Activated CD8-positive, alpha-beta memory T cell treated with anti-CD3 and anti-CD28 coated beads for 36 hours (primary cell): ENCODE measurements around the gene ADGRV1. TPM values are rescaled to one million over a fixed set of nuclear protein-coding genes. Genes with fewer than 3 reads are reported as not detected.
"Not testable (repeated sequence)": the region's sequence is repeated elsewhere in the genome, so short reads cannot be mapped to it uniquely, and the experiment has no call there.

ENCODE experiments used
- CTCF ChIA-PET: fragments of 350-600 bp; sonication (Branson Sonifier 250); formaldehyde crosslinking; loops from one replicate; lab custom pipeline; 2021; ENCODE audit warnings: antibody characterized with exemption; lab: Charles Lee
- POLR2A ChIA-PET: fragments of 350-600 bp; sonication (Branson Sonifier 250); formaldehyde crosslinking; loops from one replicate; lab custom pipeline; 2021; ENCODE audit warnings: antibody characterized with exemption; lab: Charles Lee
- total RNA-seq, 2 experiments: library from RNA; stranded (reverse); gene quantifications; one replicate each; pipeline ENCODE4 v1.2.3, GENCODE V29; 2021

The ADGRV1 gene
- total RNA-seq, 2 experiments from 2014 or later = 0.34 TPM; not detected in 1

- CTCF ChIA-PET = no interaction called here
- POLR2A ChIA-PET = no interaction called here
Measured at GRCh38 chr5:90585337-90585986, 26.9 kb downstream of the ADGRV1 start.

GRCh38 chr5:90586469-90586868 lies 27.9 kb downstream of the ADGRV1 start:
- ChIA-PET POLR2A (no interaction called here), CTCF (no interaction called here)

GRCh38 chr5:90590170-90590569 lies 31.6 kb downstream of the ADGRV1 start:
- POLR2A ChIA-PET = no interaction called here
- CTCF ChIA-PET = no interaction called here

- POLR2A ChIA-PET = not testable (repeated sequence)
Measured at GRCh38 chr5:90593083-90593482, 34.5 kb downstream of the ADGRV1 start.

GRCh38 chr5:90595766-90596165 lies 37.2 kb downstream of the ADGRV1 start:
- CTCF ChIA-PET = not testable (repeated sequence)

More at GRCh38 chr5:90593083-90593482, 34.5 kb downstream of the ADGRV1 start:
- CTCF ChIA-PET = not testable (repeated sequence)

GRCh38 chr5:90598293-90598692 lies 39.7 kb downstream of the ADGRV1 start:
- POLR2A ChIA-PET = no interaction called here
- CTCF ChIA-PET = no interaction called here

More at GRCh38 chr5:90595766-90596165, 37.2 kb downstream of the ADGRV1 start:
- POLR2A ChIA-PET = not testable (repeated sequence)

- CTCF ChIA-PET, POLR2A ChIA-PET: not testable (repeated sequence)
Measured at GRCh38 chr5:90600307-90600706, 41.7 kb downstream of the ADGRV1 start.

- CTCF ChIA-PET = no interaction called here
- POLR2A ChIA-PET = no interaction called here
Measured at GRCh38 chr5:90601468-90601867, 42.9 kb downstream of the ADGRV1 start.

GRCh38 chr5:90602681-90603080 lies 44.1 kb downstream of the ADGRV1 start:
- POLR2A ChIA-PET = no interaction called here

GRCh38 chr5:90606539-90606938 lies 47.9 kb downstream of the ADGRV1 start:
- POLR2A ChIA-PET = no interaction called here
- CTCF ChIA-PET = no interaction called here

More at GRCh38 chr5:90602681-90603080, 44.1 kb downstream of the ADGRV1 start:
- CTCF ChIA-PET = no interaction called here

GRCh38 chr5:90612919-90613318 lies 54.3 kb downstream of the ADGRV1 start:
- ChIA-PET POLR2A (no interaction called here), CTCF (no interaction called here)

GRCh38 chr5:90613459-90613858 lies 54.9 kb downstream of the ADGRV1 start:
- ChIA-PET POLR2A (no interaction called here), CTCF (no interaction called here)

GRCh38 chr5:90613918-90614504 lies 55.4 kb downstream of the ADGRV1 start:
- POLR2A ChIA-PET = no interaction called here
- CTCF ChIA-PET = no interaction called here

- ChIA-PET POLR2A (no interaction called here), CTCF (no interaction called here)
Measured at GRCh38 chr5:90615355-90615754, 56.8 kb downstream of the ADGRV1 start.

- ChIA-PET CTCF (no interaction called here), POLR2A (no interaction called here)
Measured at GRCh38 chr5:90618071-90618470, 59.5 kb downstream of the ADGRV1 start.

- CTCF ChIA-PET, POLR2A ChIA-PET: not testable (repeated sequence)
Measured at GRCh38 chr5:90619762-90620161, 61.2 kb downstream of the ADGRV1 start.

- ChIA-PET CTCF (no interaction called here), POLR2A (no interaction called here)
Measured at GRCh38 chr5:90621848-90622247, 63.3 kb downstream of the ADGRV1 start.

GRCh38 chr5:90626493-90626892 lies 67.9 kb downstream of the ADGRV1 start:
- CTCF ChIA-PET = no interaction called here
- POLR2A ChIA-PET = no interaction called here

- CTCF ChIA-PET = no interaction called here
- POLR2A ChIA-PET = interaction anchor here (0.6 kb wide), 1 partner anchor 342 kb away, joined by 8 read pairs; no protein-coding TSS in a partner anchor
Measured at GRCh38 chr5:90628492-90628891, 69.9 kb downstream of the ADGRV1 start.

GRCh38 chr5:90632791-90633190 lies 74.2 kb downstream of the ADGRV1 start:
- ChIA-PET POLR2A (no interaction called here), CTCF (no interaction called here)

- CTCF ChIA-PET = interaction anchor here (0.6 kb wide), 1 partner anchor 200 kb away, joined by 3 read pairs; no protein-coding TSS in a partner anchor
- POLR2A ChIA-PET = no interaction called here
Measured at GRCh38 chr5:90636948-90637347, 78.4 kb downstream of the ADGRV1 start.
